GM18499 (cell line): ENCODE measurements around the gene ATF7IP2.
"Not testable (repeated sequence)": the region's sequence is repeated elsewhere in the genome, so short reads cannot be mapped to it uniquely, and the experiment has no call there.

ENCODE experiments used
- ATAC-seq: cut with Tn5 transposase; IDR thresholded peaks from one replicate; pipeline ENCODE4 v1.9.1; 2021; ENCODE audit warnings: moderate number of reproducible peaks; ENCODE audit not compliant: insufficient read depth, unreplicated experiment

The ATF7IP2 gene

DNA sequence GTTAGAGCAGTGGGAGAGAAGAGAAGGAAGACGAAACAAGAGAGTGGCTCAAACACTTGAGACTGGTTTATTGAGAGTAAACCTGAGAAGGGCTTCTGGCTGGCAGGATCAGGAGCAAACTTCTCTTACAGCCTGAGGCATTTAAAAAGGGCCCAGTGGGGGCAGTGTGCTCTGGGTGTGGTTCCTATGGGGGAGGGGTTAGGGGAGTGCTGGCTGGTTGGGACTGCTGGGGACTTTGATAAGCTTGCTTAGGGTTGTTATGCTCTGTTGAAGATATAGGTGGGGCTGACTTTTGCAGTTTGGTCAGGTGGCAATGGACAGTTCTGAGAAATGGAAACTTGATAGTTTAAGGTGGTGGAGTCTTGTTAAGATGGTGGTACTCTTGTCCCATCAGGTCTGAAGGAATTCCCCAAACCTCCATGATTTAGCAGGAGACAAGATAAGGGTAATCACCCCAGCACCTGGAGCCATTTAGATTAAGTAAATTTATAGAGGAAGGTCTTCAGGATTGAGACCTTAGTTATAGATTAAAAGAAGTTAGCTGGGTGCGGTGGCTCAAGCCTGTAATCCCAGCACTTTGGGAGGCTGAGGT is 115.3 kb downstream of the ATF7IP2 start:
- no peak for ATAC-seq

DNA sequence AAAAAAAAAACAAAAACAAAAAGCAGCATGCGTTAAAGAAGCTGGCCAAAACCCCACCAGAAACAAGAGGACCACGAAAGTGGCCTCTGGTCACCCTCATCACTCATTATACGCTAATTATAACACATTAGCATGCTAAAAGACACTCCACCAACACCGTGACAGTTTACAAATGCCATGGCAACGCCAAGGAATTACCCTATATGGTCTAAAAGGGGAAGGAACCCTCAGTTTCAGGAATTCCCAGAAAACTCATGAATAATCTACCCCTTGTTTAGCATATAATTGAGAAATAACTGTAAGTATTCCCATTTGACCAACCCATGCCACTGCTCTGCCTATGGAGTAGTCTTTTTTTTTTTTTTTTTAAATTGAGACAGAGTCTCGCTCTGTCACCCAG is 116.9 kb downstream of the ATF7IP2 start:
- no peak for ATAC-seq

DNA sequence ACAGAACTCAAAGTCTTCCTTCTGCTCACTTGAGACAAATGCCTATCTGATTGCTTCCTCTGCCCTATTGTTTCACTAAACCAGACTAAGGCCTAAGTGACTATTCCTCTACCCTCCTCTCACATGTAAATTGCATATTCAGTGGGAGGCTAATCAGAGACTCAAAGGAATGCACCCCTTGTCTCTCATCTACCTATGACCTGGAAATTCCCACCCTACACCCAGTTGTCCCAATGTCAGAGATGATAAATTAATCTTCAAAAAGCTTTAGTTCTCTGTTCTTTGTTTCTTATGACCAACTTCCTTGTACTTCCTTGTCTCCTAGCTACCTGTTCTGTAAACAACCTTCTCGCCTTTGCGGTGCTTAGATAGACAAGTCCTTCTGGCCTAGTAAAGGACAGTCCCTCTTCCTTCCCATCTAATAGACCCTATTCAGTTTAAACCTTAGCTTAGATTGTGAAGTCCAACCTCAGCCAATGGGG is 118.6 kb downstream of the ATF7IP2 start:
- ATAC-seq = no peak

DNA sequence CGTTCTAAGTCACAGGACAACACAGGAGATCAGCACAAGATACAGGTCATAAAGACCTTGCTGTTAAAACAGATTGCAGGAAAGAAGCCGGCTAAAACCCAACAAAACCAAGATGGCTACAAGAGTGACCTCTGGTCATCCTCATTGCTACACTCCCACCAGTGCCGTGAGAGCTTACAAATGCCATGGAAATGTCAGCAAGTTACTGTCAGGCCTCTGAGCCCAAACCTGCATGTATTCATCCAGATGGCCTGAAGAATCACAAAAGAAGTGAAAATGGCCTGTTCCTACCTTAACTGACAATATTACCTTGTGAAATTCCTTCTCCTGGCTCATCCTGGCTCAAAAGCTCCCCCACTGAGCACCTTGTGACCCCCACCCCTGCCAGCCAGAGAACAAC is 119.4 kb downstream of the ATF7IP2 start:
- ATAC-seq = not testable (repeated sequence)

DNA sequence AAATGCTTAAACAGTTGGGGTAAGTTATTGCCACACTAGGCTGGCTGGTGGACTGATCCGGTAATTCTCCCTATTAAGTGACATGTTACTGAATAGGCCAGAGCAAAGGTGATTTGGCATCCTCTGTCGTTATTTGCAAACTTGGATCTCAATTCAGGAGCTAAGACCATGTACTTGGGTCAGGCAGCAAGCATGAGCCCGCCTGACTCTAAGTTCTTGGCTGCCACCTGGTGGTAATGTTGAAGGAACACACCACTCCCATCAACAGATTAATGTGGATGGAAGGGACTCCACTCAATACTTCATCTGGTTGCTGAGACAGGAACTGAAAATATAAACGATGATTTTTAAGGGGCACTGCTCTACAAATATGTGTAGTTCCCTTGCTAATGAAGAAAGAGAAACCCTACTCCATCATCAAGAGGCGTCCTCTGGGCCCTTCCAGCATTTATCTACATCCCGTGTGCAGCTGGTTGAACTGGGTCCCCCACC is 123.7 kb downstream of the ATF7IP2 start:
- peak; percentile 81 for ATAC-seq

DNA sequence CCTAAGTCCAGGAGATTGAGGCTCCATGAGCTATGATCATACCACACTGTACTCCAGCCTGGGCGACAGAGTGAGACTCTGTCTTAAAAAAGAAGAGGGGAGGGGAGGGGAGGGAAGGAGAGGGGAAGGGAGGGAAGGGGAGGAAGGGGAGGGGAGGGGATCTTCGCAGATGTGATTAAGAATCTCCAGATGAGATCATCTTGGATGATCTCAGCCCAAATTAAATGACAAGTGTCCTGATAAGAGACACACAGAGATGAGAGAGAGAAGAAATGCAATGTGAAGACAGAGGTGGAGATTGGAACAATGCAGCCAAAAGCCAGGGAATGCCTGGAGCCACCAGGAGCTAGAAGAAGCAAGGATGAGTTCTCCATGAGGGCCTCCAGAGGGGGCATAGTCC is 124.4 kb downstream of the ATF7IP2 start:
- no peak for ATAC-seq

DNA sequence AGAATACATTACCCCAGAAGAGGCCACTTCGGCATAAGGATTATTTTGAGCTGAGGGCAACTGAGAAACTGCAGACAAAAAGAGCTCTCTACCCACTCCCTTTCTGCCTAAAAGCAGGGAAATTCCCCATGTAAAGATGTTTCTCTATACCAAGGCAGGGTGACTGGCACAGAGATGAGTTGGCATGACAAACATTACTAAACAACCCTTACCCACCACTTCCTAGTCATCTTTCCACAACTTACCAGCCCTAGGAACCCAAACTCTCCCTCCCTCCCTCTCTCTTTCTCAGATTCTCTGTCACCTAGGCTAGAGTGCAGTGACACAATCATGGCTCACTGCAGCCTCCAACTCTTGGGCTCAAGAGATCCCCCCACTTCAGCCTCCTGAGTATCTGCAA is 126.0 kb downstream of the ATF7IP2 start:
- no peak for ATAC-seq

DNA sequence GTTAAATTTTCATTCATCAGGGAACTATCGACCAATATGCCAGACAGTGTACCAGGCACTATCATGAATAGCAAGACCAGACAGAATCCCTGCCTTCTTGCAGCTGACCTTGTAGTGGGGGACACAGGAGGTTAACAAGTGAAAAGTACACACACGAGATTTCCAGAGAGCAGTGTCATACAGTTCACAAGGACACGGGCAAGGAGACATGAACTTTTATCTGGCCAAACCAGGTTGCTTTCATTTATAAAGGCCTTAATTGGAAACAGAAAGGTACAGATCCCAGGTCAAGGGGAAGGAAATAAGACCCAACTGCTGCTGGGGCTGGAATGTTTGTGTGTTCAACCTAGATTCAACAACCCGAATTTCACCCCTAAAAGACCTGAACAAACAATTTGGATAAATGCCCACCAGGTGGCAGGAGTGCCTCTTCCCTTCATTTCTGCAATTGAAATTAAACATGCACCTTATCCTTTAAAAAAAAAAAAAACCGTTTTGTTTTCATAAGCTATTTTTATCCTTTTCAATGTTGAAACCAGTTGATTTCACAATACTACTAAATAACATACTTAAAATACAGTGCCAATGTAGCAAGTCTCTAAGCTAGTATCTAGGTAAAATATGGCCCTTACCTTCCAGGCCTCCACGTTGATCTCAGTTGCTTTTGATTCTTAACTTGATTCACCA is 128.7 kb downstream of the ATF7IP2 start:
- ATAC-seq = no peak

DNA sequence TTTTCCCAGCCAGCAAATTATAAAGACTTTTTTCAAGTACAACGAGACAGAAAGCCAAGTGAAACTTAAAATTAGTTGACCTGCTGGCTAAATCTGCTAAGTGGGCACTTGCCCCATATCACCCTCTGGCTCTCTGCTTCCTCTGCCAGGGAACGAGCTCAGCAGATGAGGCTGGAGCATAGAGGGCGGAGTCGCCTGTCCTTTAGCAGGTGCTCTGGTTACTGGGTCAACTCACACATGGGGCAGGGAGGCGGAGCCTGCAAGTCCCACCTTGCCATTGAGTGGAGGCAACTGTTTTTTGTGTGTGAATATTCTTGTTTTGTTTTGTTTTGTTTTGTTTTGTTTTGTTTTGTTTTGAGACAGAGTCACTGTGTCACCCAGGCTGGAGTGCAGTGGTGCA is 132.0 kb downstream of the ATF7IP2 start:
- no peak for ATAC-seq

DNA sequence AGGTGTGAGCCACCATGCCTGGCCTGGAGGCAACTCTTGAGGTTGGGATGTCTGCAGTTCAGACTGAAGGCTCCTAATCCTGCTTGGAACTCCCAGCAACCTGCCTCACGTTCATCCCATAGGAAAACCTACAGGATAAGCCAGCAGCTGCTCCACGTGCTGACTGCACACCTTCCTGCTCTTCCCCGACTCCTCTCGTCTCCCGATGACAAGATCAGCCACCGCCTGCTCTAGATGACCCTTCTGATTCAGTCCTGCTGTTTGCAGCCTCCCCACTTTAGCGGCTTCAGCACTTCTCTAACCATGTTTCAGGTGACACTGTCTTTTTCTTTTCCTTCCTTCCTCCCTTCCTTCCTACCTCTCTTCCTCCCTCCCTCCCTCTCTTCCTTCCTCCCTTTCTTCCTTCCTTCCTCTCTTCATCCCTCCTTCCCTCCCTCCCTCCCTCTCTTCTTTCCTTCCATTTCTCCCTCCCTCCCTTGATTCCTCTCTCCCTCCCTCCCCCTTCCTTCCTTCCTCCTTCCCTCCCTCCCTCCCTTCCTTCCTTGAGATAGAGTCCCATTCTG is 132.7 kb downstream of the ATF7IP2 start:
- no peak for ATAC-seq

DNA sequence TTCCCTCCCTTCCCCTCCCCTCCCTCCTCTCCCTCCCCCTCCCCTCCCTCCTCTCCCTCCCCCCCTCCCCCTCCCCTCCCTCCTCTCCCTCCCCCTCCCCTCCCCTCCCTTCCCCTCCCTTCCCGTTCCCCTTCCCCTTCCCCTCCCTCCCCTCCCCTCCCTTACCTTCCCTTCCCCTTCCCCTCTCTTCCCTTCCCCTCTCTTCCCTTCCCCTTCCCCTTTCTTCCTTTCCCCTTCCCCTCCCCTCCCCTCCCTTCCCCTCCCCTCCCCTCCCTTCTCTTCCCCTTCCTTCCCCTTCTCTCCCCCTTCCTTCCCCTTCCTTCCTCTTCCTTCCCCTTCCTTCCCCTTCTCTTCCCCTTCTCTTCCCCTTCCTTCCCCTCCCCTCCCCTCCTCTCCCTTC is 133.4 kb downstream of the ATF7IP2 start:
- no peak for ATAC-seq

DNA sequence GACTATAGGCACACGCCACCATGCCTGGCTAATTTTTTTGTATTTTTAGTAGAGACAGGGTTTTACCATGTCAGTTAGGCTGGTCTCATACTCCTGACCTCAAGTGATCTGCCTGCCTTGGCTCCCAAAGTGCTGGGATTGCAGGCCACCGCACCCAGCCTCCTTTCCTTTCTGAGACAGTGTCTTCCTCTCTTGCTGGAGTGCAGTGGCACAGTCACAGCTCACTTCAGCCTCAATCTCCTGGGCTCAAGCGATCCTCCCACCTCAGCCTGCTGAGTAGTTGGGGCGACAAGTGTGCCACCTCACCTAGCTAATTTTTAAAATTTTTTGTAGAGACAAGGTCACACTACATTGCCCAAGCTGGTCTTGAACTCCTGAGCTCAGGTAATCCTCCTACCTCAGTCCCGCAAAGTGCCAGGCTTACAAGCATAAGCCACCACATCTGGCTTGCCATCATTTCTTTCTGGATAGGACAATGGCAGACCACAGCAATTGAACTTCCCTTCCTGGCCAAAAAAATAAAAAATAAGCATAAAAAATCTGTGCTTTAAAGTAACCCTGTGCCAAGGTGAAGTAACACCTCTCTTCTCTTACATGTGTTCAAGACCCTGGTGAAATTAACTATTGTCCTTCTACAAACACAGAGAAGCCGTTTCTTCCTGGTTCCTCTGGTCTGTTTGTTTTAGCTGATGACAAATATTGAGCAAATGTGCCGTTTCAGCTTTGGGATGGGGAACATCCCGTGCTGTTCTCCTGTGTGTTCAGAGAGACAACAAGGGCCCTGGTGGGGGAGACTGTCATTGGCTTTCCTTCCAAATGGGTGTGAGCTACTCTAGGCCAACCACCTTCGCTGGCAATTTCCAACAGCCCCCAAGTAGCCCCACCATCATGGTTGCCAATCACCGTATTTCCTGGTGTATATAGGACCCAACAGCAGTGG is 134.3 kb downstream of the ATF7IP2 start:
- ATAC-seq = no peak

DNA sequence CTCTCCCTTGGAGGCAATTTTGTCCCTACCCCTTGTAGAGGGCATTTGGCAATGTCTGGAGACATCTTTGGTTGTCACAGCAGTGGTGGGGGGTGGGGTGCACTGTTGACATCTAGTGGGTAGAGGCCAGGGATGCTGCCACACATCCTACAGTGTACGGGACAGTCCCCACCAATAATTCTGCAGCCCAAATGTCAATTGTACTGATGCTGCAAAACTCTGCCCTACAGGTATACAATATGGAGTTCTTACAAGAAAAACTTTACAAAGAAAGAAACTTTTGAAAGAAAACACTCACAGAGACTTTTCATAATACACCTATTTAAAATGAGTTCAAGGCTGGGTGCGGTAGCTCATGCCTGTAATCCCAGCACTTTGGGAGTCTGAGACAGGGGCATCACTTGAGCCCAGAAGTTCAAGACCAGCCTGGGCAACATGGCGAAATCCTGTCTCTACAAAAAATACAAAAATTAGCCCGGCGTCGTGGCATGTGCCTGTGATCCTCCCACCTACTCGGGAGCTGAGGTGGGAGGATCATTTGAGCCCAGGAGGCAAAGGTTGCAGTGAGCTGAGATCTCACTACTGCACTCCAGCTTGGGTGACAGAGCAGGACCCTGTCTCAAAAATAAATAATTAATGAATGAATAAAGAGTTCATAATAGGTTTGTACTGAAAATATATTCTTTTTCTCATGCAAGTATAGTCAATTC is 135.2 kb downstream of the ATF7IP2 start:
- ATAC-seq = no peak

DNA sequence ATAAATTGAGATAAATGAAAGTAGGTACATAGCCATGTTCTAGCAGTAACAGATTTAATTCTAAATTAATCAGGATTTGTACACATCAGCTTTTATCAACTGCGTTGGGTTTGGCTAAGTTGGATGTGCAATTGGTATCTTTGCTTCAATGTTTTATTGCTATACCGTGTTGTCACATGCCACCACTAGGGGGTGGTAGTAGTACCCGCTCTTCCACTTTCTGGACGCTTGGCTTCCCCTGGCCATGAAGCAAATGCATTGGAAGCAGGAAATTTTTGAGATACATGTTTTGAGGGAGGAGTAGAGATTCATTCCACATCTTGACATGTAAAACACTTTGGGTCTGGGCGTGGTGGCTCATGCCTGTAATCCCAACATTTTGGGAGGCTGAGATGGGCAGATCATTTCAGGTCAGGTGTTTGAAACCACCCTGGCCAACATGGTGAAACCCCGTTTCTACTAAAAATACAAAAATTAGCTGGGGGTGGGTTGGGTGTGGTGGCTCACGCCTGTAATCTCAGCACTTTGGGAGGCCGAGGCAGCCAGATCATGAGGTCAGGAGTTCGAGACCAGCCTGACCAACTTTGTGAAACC is 135.9 kb downstream of the ATF7IP2 start:
- no peak for ATAC-seq

DNA sequence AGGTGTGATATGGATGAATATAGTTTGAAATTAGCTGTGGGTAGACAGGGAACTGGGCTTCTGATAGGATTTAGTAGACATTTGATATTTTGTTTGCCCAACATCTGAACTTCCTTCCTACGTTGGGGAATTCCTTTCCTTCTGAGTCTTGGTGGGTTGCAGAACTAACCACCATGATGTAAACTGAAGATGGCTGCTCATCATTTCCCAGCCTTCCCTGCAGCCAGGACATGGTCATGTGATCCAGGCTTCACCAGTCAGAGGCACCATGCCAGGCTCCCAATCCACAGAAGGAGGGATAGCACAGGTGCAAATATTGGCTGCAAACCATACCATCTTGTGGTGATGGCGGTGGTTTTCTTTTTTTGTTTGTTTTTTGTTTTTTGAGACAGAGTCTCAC is 137.1 kb downstream of the ATF7IP2 start:
- ATAC-seq = no peak

DNA sequence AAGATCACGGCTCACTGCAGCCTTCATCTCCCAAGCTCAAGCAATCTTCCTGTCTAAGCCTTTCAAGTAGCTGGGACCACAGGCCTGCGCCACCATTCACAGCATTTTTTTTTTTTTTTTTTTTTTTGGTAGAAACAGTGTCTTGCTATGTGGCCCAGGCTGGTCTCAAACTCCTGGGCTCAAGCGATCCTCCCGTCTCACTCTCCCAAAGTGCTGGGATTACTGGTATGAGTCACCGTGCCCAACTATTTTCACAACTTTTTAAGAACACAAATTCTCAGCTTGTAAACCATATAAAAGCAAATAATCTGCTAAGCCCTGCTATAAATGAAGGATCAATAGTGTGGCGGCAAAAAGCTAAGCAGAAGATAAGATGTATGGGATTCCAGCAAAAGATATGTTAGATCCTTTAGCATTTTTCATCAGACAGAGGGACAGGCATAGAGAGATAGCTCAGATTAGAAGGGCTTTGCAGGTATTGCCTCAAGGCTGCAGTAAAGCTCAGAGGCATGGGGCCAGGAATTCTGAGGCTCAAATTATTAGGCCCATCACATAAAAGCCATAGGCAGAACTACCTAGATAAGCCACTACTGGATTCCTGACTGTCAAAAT is 139.5 kb downstream of the ATF7IP2 start:
- ATAC-seq = no peak

DNA sequence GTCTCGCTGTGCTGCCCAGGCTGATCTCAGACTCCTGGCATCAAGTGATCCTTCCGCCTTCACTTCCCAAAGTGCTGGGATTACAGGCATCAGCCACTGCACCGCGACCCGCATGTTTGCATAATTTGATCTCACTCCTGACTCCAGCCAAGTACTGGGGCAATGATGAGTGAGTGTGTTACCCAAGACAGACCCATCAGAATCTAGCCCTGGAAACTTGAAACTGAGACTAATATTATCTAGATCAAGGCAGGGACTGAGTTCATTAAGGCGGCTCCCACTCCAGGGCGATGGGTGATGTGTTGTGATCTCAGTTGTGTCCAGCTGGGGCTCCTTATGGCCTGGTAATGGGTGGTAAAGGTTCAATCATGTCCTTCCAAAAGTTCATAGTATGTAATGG is 141.1 kb downstream of the ATF7IP2 start:
- no peak for ATAC-seq

DNA sequence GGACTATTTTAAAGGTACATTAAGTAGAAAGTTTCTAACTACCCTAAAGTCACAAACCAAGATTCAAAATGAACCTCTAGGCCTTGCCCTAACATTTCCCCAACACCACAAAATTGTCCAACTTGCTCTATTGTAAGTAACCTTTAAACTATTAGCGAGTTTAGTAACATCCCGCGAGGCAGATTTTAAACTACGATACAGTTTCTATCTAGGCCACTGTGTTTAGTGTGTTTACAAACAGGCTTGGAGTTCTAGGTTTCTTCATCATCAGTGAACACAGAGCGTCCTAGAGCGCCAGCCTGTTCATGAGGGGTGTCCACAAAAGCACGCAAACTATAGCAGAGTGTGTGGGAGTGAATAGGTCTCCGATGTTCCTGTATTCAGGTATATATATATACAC is 142.8 kb downstream of the ATF7IP2 start:
- ATAC-seq = no peak
